Endothelial cell of umbilical vein (primary cell): ENCODE data around the gene COL8A1. TPM values are rescaled to one million over a fixed set of nuclear protein-coding genes. Genes with fewer than 3 reads are reported as not detected.

Source experiments
- BruUV-seq: library from RNA; stranded (reverse); fragments of 400-500 nt; replicated peaks from 2 replicates; lab custom pipeline; 2021; lab: Mats Ljungman, UMichigan
- CTCF ChIA-PET: fragments of 300-600, 350-600 bp; sonication (Branson Sonifier 250); formaldehyde crosslinking; loops from one replicate; lab custom pipeline; 2021; ENCODE audit warnings: antibody characterized with exemption, inconsistent platforms; lab: Charles Lee
- POLR2A ChIA-PET: fragments of 300-600, 350-600 bp; sonication (Branson Sonifier 250); formaldehyde crosslinking; loops from one replicate; lab custom pipeline; 2021; ENCODE audit warnings: antibody characterized with exemption, inconsistent platforms; lab: Charles Lee
- DNase-seq: peaks from one replicate; pipeline ENCODE4 v3.0.0-alpha.2; 2011; ENCODE audit warnings: low read depth, low spot score
- FAIRE-seq: peaks from 2 replicates; lab custom pipeline; 2011; peaks lifted over from hg19 to GRCh38; lab: Jason Lieb, UNC
- H2AFZ ChIP-seq: 2 replicates; pipeline ENCODE4 v1.6.0; 2012; ENCODE audit warnings: low read depth, low read length, control low read depth, inconsistent platforms
- H3K27ac ChIP-seq: 2 replicates; pipeline ENCODE4 v1.5.1; 2011; ENCODE audit warnings: low read depth, mild to moderate bottlenecking, control low read depth, low read length, moderate library complexity; ENCODE audit not compliant: insufficient read depth
- H3K27me3 ChIP-seq, 2 experiments: 2 replicates each; pipeline versions ENCODE4 v1.6.0 to v1.6.1; 2011; ENCODE audit warnings: low read length in 2 of 2, mixed read lengths in 1 of 2; ENCODE audit not compliant: control insufficient read depth in 2 of 2, insufficient read depth in 2 of 2
- H3K36me3 ChIP-seq, 2 experiments: 2 replicates in 1 of 2; 3 replicates in 1 of 2; pipeline ENCODE4 v1.5.1; 2011; ENCODE audit warnings: low read length in 2 of 2, mild to moderate bottlenecking in 1 of 2, moderate library complexity in 1 of 2; ENCODE audit not compliant: control insufficient read depth in 2 of 2, insufficient read depth in 2 of 2; ENCODE audit errors: extremely low read depth in 1 of 2
- H3K4me1 ChIP-seq: 3 replicates; pipeline ENCODE4 v1.5.1; 2011; ENCODE audit warnings: mild to moderate bottlenecking, low read length; ENCODE audit not compliant: control insufficient read depth, insufficient read depth; ENCODE audit errors: extremely low read depth
- H3K4me2 ChIP-seq: 2 replicates; pipeline ENCODE4 v1.6.1; 2011; ENCODE audit warnings: low read length, control low read depth, mixed read lengths; ENCODE audit not compliant: insufficient read depth
- H3K4me3 ChIP-seq, 3 experiments: fragments of 200-600 bp in 1 of 3; sonication (generic), shearing (Covaris generic) in 1 of 3; replicated peaks in 1 of 3; 2 replicates each; pipeline ENCODE4 v1.5.1; 2011 to 2016; ENCODE audit warnings: control low read depth in 3 of 3, low read length in 3 of 3, mild to moderate bottlenecking in 2 of 3, inconsistent platforms in 1 of 3, low read depth in 1 of 3, moderate library complexity in 1 of 3; ENCODE audit not compliant: insufficient read depth in 1 of 3
- H3K79me2 ChIP-seq: 2 replicates; pipeline ENCODE4 v1.6.0; 2012; ENCODE audit warnings: low read length, inconsistent platforms; ENCODE audit not compliant: control insufficient read depth, insufficient read depth
- H3K9ac ChIP-seq: replicated peaks from 2 replicates; pipeline ENCODE3; 2011; ENCODE audit warnings: low read length, control low read depth; ENCODE audit not compliant: insufficient read depth; ENCODE audit errors: extremely low read depth
- H3K9me1 ChIP-seq: replicated peaks from 3 replicates; pipeline ENCODE4 v1.6.0; 2011; ENCODE audit warnings: mild to moderate bottlenecking, low read length; ENCODE audit not compliant: control insufficient read depth, insufficient read depth; ENCODE audit errors: extremely low read depth
- H3K9me3 ChIP-seq: replicated peaks from 2 replicates; pipeline ENCODE4 v1.5.1; 2012; ENCODE audit warnings: low read length, inconsistent platforms; ENCODE audit not compliant: control insufficient read depth, insufficient read depth
- H4K20me1 ChIP-seq: replicated peaks from 2 replicates; pipeline ENCODE3; 2011; ENCODE audit warnings: mild to moderate bottlenecking, low read length; ENCODE audit not compliant: control insufficient read depth, insufficient read depth; ENCODE audit errors: extremely low read depth
- EZH2 ChIP-seq: IDR thresholded peaks from 2 replicates; pipeline ENCODE4 v1.6.1; 2012; ENCODE audit warnings: borderline replicate concordance, low read depth, mild to moderate bottlenecking, moderate library complexity, low read length, inconsistent platforms; ENCODE audit not compliant: severe bottlenecking
- FOS ChIP-seq: IDR thresholded peaks from 2 replicates; pipeline ENCODE4 v1.6.1; 2011; ENCODE audit warnings: mild to moderate bottlenecking, low read length, moderate library complexity, borderline replicate concordance; ENCODE audit not compliant: insufficient read depth
- GATA2 ChIP-seq: IDR thresholded peaks from 2 replicates; pipeline ENCODE4 v1.7.0; 2011; ENCODE audit warnings: low read depth, mild to moderate bottlenecking, moderate library complexity, mixed read lengths, low read length; ENCODE audit not compliant: insufficient read length, insufficient read depth
- JUN ChIP-seq: IDR thresholded peaks from 2 replicates; pipeline ENCODE4 v1.6.1; 2011; ENCODE audit warnings: borderline replicate concordance, low read depth; ENCODE audit not compliant: insufficient read length, insufficient read depth
- MYC ChIP-seq: IDR thresholded peaks from one replicate; pipeline ENCODE4 v1.6.1; 2011; ENCODE audit warnings: mild to moderate bottlenecking, low read depth, low read length
- POLR2A ChIP-seq: IDR thresholded peaks from 2 replicates; pipeline ENCODE4 v1.6.1; 2012; ENCODE audit warnings: low read depth, mild to moderate bottlenecking, control low read depth, low read length
- POLR2AphosphoS5 ChIP-seq: IDR thresholded peaks from 2 replicates; pipeline ENCODE4 v1.6.1; 2012; ENCODE audit warnings: low read depth, mild to moderate bottlenecking, control low read depth, low read length, moderate library complexity; ENCODE audit not compliant: insufficient read depth
- dilution Hi-C: fragments of 300-500 bp; cut with MboI; formaldehyde crosslinking; loops from one replicate; pipeline ENCODE4 v1.15.0; 2019; ENCODE audit warnings: low sequenced_read_pairs; ENCODE audit not compliant: extremely low pct_ligation_motif_present
- intact Hi-C: fragments of 100-400 bp; cut with micrococcal nuclease; formaldehyde crosslinking; loops from one replicate; pipeline ENCODE4 v1.10.0; 2022
- polyA plus RNA-seq, 4 experiments: library from polyadenylated mRNA; depleted of rRNA in 3 of 4; stranded (reverse) in 3 of 4; unstranded in 1 of 4; fragments of >200 nt; gene quantifications; 2 replicates each; pipeline versions ENCODE4 v1.2.1 to v1.2.3, GENCODE V29; 2011 to 2012; ENCODE audit warnings: missing spikeins in 1 of 4
- total RNA-seq: library from RNA; stranded (reverse); gene quantifications from 2 replicates; pipeline ENCODE4 v1.2.3, GENCODE V29; 2021
- TF ChIP-seq, protein P1 (sequence below): IDR thresholded peaks from 2 replicates; pipeline ENCODE4 v1.6.1; 2011; ENCODE audit not compliant: insufficient read depth, insufficient read length
- TF ChIP-seq, protein P2 (sequence below), 2 donors: IDR thresholded peaks; 1 replicate in 1 of 2; 2 replicates in 1 of 2; pipeline ENCODE4 v1.5.1; 2011; ENCODE audit warnings: low read length in 2 of 2, mild to moderate bottlenecking in 2 of 2, moderate library complexity in 2 of 2, control low read depth in 1 of 2, inconsistent platforms in 1 of 2, low read depth in 1 of 2; ENCODE audit not compliant: insufficient read depth in 1 of 2; ENCODE audit errors: extremely low read depth in 1 of 2

The COL8A1 gene
- total and polyA plus RNA-seq, 2 donors (not counting 3 experiments of a cell fraction or from before 2014, with no cell fraction given), result 358 to 634 TPM

DNA sequence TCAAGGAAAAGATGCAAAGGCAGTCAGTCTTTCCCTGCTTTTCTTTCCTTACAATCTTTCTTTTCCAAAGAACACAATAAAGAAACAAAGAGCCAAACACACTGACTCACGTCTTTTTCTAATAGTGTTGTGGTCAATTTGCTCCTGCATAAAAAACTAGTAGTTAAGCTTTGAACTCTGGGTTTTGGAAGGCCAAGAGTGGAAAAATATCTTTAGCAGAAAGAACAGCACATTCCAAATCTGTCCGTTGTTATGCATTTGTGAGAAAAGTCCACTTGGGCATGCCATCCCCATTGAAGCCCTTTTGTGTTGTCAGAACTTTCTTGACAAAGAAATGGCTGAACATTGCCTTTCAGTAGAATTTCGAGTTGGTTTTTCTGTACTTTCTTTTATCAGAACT, 18.2 kb downstream of the COL8A1 start:
- DNase-seq (peak; percentile 50), FAIRE-seq (no peak)
- TF ChIP-seq FOS (no peak), MYC (no peak)
- TF ChIP-seq, protein P1, sequence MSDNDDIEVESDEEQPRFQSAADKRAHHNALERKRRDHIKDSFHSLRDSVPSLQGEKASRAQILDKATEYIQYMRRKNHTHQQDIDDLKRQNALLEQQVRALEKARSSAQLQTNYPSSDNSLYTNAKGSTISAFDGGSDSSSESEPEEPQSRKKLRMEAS, result no peak
- BruUV-seq, result no TSS peak
- no peak overlapping the region for H3K4me2 ChIP-seq
- peaks cover 3 to 14% of the 10 kb centered on the region in 2 experiments for H3K36me3 ChIP-seq
- dilution Hi-C loops (no loop called here), intact Hi-C loops (no loop called here)
- H3K4me1 ChIP-seq, result peaks cover 37% of the 10 kb centered on the region
- H2AFZ ChIP-seq, result no peak overlapping the region
- H3K9ac ChIP-seq, result no peak overlapping the region
- ChIA-PET POLR2A (no interaction called here), CTCF (interaction anchor here (0.8 to 12.2 kb wide), 4 partner anchors 10 to 175 kb away, joined by 3 to 101 read pairs (median 6); partner anchors contain the start of gene COL8A1)
- H3K9me3 ChIP-seq, result no peaks in the 10 kb centered on the region
- H3K4me3 ChIP-seq, result no peak overlapping the region
- H3K27me3 ChIP-seq, result no peaks in the 10 kb centered on the region
- H3K9me1 ChIP-seq, result peaks cover 3% of the 10 kb centered on the region
- H3K27ac ChIP-seq, result peak overlapping the region; percentile 24
- H3K79me2 ChIP-seq, result peaks cover 68% of the 10 kb centered on the region
- H4K20me1 ChIP-seq, result no peaks in the 10 kb centered on the region

DNA sequence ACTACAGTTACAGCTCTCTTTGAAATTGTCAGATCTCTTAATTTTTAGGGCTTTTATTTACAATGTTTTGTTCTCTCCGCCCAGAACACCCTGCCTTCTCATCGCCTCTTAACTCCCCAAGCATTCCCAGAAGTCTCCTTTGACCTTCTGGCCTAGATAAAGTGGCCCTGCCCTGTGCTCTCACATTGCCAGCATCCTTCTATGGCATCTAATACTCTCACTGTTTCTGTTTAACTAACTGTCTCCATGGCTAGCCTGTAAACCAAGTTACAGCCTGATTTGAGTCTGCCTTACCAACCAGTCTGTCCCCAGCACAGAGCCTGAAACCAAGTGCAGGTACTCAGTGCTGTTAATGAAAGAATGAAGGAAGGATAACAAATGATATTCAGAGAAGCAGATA, 19.9 kb downstream of the COL8A1 start:
- Histone ChIP-seq H4K20me1 (no peaks in the 10 kb centered on the region), H3K4me3 (no peak overlapping the region), H3K9me3 (no peaks in the 10 kb centered on the region), H3K4me1 (peaks cover 29% of the 10 kb centered on the region), H3K4me2 (no peak overlapping the region), H2AFZ (no peak overlapping the region), H3K9ac (peak overlapping the region; percentile 22), H3K36me3 (peaks cover 3 to 8% of the 10 kb centered on the region in 2 experiments), H3K27ac (peak overlapping the region; percentile 98), H3K79me2 (peaks cover 65% of the 10 kb centered on the region), H3K9me1 (peaks cover 2% of the 10 kb centered on the region), H3K27me3 (no peaks in the 10 kb centered on the region)
- dilution Hi-C loops, result no loop called here
- TF ChIP-seq, protein P2, sequence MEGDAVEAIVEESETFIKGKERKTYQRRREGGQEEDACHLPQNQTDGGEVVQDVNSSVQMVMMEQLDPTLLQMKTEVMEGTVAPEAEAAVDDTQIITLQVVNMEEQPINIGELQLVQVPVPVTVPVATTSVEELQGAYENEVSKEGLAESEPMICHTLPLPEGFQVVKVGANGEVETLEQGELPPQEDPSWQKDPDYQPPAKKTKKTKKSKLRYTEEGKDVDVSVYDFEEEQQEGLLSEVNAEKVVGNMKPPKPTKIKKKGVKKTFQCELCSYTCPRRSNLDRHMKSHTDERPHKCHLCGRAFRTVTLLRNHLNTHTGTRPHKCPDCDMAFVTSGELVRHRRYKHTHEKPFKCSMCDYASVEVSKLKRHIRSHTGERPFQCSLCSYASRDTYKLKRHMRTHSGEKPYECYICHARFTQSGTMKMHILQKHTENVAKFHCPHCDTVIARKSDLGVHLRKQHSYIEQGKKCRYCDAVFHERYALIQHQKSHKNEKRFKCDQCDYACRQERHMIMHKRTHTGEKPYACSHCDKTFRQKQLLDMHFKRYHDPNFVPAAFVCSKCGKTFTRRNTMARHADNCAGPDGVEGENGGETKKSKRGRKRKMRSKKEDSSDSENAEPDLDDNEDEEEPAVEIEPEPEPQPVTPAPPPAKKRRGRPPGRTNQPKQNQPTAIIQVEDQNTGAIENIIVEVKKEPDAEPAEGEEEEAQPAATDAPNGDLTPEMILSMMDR (IDR thresholded peaks at IDR 0.05; ENCODE audit: extremely low read depth in 1 of 2, insufficient read depth in 1 of 2, low read depth in 1 of 2, low read length in 2 of 2), result no peak
- TF ChIP-seq GATA2 (no peak), POLR2A (no peak), POLR2AphosphoS5 (no peak), JUN (no peak), FOS (no peak), EZH2 (no peak), MYC (no peak)
- TF ChIP-seq, protein P1, result no peak
- CTCF ChIA-PET, result interaction anchor here (1.2 to 12.2 kb wide), 3 partner anchors 12 to 20 kb away, joined by 3 to 101 read pairs (median 7); partner anchors contain the start of gene COL8A1
- FAIRE-seq (no peak), DNase-seq (no peak)
- POLR2A ChIA-PET, result interaction anchor here (1.5 kb wide), 1 partner anchor 20 kb away, joined by 6 read pairs; the partner anchor contains the start of gene COL8A1
- BruUV-seq, result no TSS peak
- intact Hi-C loops, result no loop called here
